Vagina (tissue), 2 donors: ENCODE data around the gene POLRMT. TPM values are rescaled to one million over a fixed set of nuclear protein-coding genes. Genes with fewer than 3 reads are reported as not detected.

Experiments
- DNase-seq, 2 donors: peaks; one replicate each; pipeline ENCODE4 v3.0.0-alpha.2; 2017; ENCODE audit errors: extremely low spot score in 2 of 2
- H3K27ac ChIP-seq: fragments of 200-600 bp; sonication (generic); one replicate; pipeline ENCODE4 v1.5.1; 2019
- H3K27me3 ChIP-seq: fragments of 200-600 bp; sonication (generic); one replicate; pipeline ENCODE4 v1.5.1; 2019
- H3K36me3 ChIP-seq, 2 donors: fragments of 200-600 bp; sonication (generic); one replicate each; pipeline ENCODE4 v1.5.1; 2017 to 2019
- H3K4me1 ChIP-seq: fragments of 200-600 bp; sonication (generic); one replicate; pipeline ENCODE4 v1.5.1; 2019
- H3K4me3 ChIP-seq, 2 donors: fragments of 200-600 bp; sonication (generic); 1 replicate in 1 of 2; 2 replicates in 1 of 2; pipeline ENCODE4 v1.5.1; 2016 to 2019
- H3K9me3 ChIP-seq: fragments of 200-600 bp; sonication (generic); one replicate; pipeline ENCODE4 v1.5.1; 2019
- CTCF ChIP-seq, 3 experiments: fragments of 450-650 bp in 2 of 3; fragments of 200-600 bp in 1 of 3; sonication (generic) in 1 of 3; IDR thresholded peaks; one replicate each; pipeline ENCODE4 v1.5.1; 2017 to 2019; ENCODE audit warnings: antibody characterized with exemption in 3 of 3, mild to moderate bottlenecking in 2 of 3, moderate library complexity in 2 of 3
- POLR2A ChIP-seq, 2 donors: fragments of 450-650 bp; IDR thresholded peaks; one replicate each; pipeline ENCODE4 v1.6.1; 2017; ENCODE audit warnings: antibody characterized with exemption in 2 of 2, mild to moderate bottlenecking in 2 of 2, moderate library complexity in 2 of 2
- POLR2AphosphoS5 ChIP-seq, 2 donors: sonication (generic); formaldehyde crosslinking; IDR thresholded peaks; one replicate each; pipeline ENCODE4 v1.9.0; 2017; ENCODE audit warnings: antibody characterized with exemption in 2 of 2, mild to moderate bottlenecking in 2 of 2, low read depth in 1 of 2; ENCODE audit not compliant: insufficient read depth in 1 of 2
- intact Hi-C: fragments of 100-400 bp; cut with DNase I; formaldehyde crosslinking; loops from one replicate; pipeline ENCODE4 v1.15.1; 2023
- total RNA-seq: library from RNA; depleted of rRNA; stranded (reverse); fragments of >200 nt; gene quantifications from one replicate; pipeline ENCODE4 v1.2.3, GENCODE V29; 2016

The POLRMT gene
- total RNA-seq, 1 donor from 2014 or later, result 33.9 TPM

DNA sequence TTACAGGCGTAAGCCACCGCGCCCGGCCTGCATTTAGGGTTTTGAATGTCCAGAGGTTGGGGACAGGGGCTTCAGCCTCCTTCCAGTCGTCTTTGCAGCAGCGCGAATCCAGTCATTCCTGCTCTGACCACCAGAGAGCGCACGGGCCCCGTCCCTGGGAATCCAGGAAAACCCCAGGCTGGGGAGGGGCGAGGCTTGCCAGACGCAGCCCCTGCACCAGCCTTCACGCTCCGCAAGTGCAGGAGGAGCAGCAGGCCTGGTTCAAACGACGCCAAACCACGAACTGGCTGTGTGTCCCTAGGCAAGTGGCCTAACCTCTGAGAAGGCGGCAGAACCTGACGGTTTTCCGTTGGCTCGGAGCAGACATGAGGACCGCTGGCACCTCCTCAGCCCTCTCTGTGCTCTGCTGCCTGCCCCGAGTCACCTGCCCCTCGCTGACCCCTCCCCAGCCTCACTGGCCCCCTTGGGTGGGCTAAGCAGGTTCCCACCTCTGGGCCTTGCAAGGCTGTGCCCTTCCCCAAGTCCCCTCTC, 31.6 kb upstream of the POLRMT start:
- no peaks in the 10 kb centered on the region for H3K27me3 ChIP-seq

GRCh38 chr19:663682-664117, 30.4 kb upstream of the POLRMT start:
- Histone ChIP-seq H3K4me1 (peaks cover 55% of the 10 kb centered on the region), H3K27me3 (no peaks in the 10 kb centered on the region), H3K9me3 (no peaks in the 10 kb centered on the region), H3K4me3 (peak overlapping the region; percentile 66 to 74), H3K36me3 (no peaks in the 10 kb centered on the region), H3K27ac (peak overlapping the region; percentile 93)
- no peak for DNase-seq
- TF ChIP-seq POLR2AphosphoS5 (IDR thresholded peaks at IDR 0.05; ENCODE audit: insufficient read depth in 1 of 2, low read depth in 1 of 2) (peak in 1 of 2 donors; percentile 69), POLR2A (IDR thresholded peaks at IDR 0.05) (no peak)
- intact Hi-C loops, result no loop called here

More for the DNA sequence above, 31.6 kb upstream of the POLRMT start:
- no peak for DNase-seq
- Histone ChIP-seq H3K27ac (no peak overlapping the region), H3K4me3 (peak overlapping the region in 1 of 2 donors; percentile 35), H3K4me1 (peaks cover 42% of the 10 kb centered on the region), H3K36me3 (no peaks in the 10 kb centered on the region), H3K9me3 (no peaks in the 10 kb centered on the region)
- intact Hi-C loops, result loop anchor here (5.0 kb wide), 1 partner anchor 67 kb away; no protein-coding TSS in a partner anchor
- TF ChIP-seq POLR2A (IDR thresholded peaks at IDR 0.05), result no peak
- TF ChIP-seq POLR2AphosphoS5 (IDR thresholded peaks at IDR 0.05; ENCODE audit: insufficient read depth in 1 of 2, low read depth in 1 of 2), result peak in 1 of 2 donors; percentile 45
- TF ChIP-seq CTCF (IDR thresholded peaks at IDR 0.05), result peak; percentile 96

GRCh38 chr19:662962-663681, 29.8 kb upstream of the POLRMT start, which contains the start of gene RNF126:
TSS of gene RNF126 (minus strand) at chr19:663214. CDS start at chr19:663121, 93 bp downstream.
- H3K4me3 ChIP-seq, result peak within 1 kb of the TSS; percentile 66 to 74
- DNase-seq, result no peak
- intact Hi-C loops, result no loop called here
- TF ChIP-seq CTCF (IDR thresholded peaks at IDR 0.05) (no peak), POLR2AphosphoS5 (IDR thresholded peaks at IDR 0.05; ENCODE audit: insufficient read depth in 1 of 2, low read depth in 1 of 2) (peak; percentile 28 to 91), POLR2A (IDR thresholded peaks at IDR 0.05) (peak in 1 of 2 donors; percentile 52)
- peak within 1 kb of the TSS; percentile 93 for H3K27ac ChIP-seq
- H3K4me1 ChIP-seq, result peaks cover 61% of the 10 kb centered on the region
- no peaks in the 10 kb centered on the region for H3K36me3 ChIP-seq
- H3K27me3 ChIP-seq, result no peaks in the 10 kb centered on the region
- H3K9me3 ChIP-seq, result no peaks in the 10 kb centered on the region

DNA sequence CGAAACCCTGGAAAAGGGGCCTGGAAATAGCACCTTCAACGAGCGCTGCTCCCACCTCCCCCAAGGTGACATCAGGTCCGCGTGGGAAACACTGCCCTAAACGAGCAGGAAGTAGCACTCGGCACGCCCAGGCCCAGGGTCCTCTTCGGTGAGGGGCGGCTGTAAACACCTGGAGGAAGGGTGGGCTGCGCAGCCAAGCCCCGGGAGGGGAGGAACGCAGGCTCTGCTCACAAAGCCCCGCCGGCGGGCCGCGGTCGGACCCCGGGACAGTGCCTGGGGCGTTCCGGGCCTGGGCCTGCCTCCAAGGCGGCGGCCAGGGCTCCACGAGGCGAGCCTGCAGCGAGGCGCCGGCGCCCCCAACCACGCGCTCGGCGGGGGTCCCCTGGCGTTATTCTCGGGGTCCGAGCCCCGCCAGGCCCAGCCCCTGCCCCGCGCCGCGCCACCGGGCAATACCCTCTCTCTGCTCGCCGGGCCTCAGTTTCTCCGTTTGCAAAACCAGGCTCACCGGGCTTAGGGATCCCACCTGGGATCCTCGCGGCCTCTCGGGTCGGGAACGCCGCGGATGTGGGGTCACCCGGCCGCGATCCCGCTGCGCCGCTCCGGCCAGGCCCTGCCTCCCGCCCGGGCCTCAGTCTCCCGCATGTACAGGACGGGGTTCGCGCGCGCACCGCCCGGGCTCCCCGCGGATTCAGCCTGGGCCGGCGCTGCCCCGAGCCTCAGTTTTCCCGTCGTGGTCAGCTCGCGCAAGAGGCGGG, 29.0 kb upstream of the POLRMT start:
- DNase-seq, result no peak
- no peaks in the 10 kb centered on the region for H3K36me3 ChIP-seq
- no peaks in the 10 kb centered on the region for H3K9me3 ChIP-seq
- peak overlapping the region; percentile 66 to 74 for H3K4me3 ChIP-seq
- intact Hi-C loops, result no loop called here
- TF ChIP-seq POLR2AphosphoS5 (IDR thresholded peaks at IDR 0.05; ENCODE audit: insufficient read depth in 1 of 2, low read depth in 1 of 2) (no peak), POLR2A (IDR thresholded peaks at IDR 0.05) (no peak), CTCF (IDR thresholded peaks at IDR 0.05) (no peak)
- peaks cover 68% of the 10 kb centered on the region for H3K4me1 ChIP-seq
- no peaks in the 10 kb centered on the region for H3K27me3 ChIP-seq
- peak overlapping the region; percentile 93 for H3K27ac ChIP-seq

GRCh38 chr19:661427-662196, 28.3 kb upstream of the POLRMT start:
- TF ChIP-seq CTCF (IDR thresholded peaks at IDR 0.05) (no peak), POLR2A (IDR thresholded peaks at IDR 0.05) (no peak), POLR2AphosphoS5 (IDR thresholded peaks at IDR 0.05; ENCODE audit: insufficient read depth in 1 of 2, low read depth in 1 of 2) (no peak)
- Histone ChIP-seq H3K27me3 (no peaks in the 10 kb centered on the region), H3K36me3 (no peaks in the 10 kb centered on the region), H3K4me3 (peak overlapping the region; percentile 66 to 74), H3K4me1 (peaks cover 72% of the 10 kb centered on the region), H3K9me3 (no peaks in the 10 kb centered on the region), H3K27ac (peak overlapping the region; percentile 93)
- no peak for DNase-seq
- intact Hi-C loops, result loop anchor here (1.0 kb wide), 1 partner anchor 22 kb away; the partner anchor contains the start of gene FGF22
